Stimulated activated CD8-positive, alpha-beta memory T cell treated with anti-CD3 and anti-CD28 coated beads, Interleukin-7, amount 100 ng/mL, for 48 hours (primary cell): ENCODE measurements around the gene IL22.
"Not testable (repeated sequence)": the region's sequence is repeated elsewhere in the genome, so short reads cannot be mapped to it uniquely, and the experiment has no call there.

Experiments used
- DNase-seq, 2 donors: peaks; one replicate each; pipeline ENCODE4 v3.0.0-alpha.2; 2020; ENCODE audit warnings: low read depth in 1 of 2; ENCODE audit errors: extremely low read depth in 1 of 2

The IL22 gene

GRCh38 chr12:68231691-68232090, 21.7 kb downstream of the IL22 start:
- no peak for DNase-seq

GRCh38 chr12:68231229-68231628, 22.2 kb downstream of the IL22 start:
- no peak for DNase-seq

GRCh38 chr12:68229956-68230355, 23.4 kb downstream of the IL22 start:
- no peak for DNase-seq

DNA sequence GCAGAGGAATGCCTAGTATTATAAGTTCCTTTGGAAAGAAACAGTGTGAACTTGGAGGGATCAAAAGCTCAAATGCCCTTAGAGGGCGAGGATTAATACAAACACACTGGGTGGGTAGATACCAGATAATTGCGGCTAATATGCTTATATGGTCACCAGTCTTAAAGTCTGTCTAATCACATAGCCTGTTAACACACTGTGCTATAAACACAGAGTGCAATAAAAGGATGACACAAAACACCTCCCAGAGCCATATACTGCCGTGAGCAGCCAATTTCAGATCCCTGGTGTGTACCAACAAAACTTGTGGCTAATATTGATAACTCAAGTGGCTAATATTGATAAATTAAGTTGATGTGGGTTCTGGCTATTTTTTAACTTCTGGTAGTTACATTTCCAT, 26.0 kb downstream of the IL22 start:
- no peak for DNase-seq

DNA sequence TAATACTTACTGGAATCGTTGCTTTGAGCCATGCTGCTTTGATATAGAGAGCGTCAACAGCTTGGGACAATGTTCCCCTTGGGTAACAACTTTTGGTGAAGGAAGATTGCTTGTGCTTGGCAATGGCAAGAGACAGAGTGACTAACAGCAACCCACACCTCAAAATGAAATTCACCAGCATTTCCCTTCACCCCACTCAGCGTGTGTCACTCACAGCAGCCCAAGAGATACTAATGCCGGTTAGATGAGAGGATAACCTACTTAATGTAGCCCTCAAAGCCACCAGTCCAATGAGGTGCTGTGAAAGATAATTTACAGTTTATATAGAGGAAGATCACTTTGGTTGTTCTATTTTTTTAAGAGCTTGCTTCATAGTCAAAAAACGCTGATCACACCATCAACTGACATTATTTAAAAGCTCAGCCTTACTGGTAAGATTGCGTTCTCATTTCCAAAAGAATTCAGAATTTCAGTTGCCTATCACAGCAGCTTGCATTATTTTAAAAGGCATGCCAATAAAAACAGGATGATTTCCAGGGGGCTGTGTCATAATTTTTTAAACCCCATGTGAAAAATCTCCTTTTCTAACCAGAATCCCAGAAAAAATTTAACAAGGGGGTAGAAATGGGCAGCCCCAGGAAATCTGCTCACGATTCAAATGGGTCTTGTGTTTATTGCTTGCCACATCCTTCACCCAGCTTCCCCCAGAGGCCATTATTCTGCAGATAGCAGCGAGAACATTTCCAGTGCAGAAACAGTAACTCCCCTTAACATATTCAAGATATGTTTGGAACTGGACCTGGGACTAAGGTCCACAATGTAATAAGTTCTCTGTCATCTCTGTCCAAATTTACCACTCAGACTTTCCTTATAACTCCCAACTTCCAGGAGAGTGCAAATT, 27.6 kb downstream of the IL22 start, which contains the start of gene IL26:
Gene IL26 (minus strand): TSS at position 235 of the 901 bp plus-strand sequence. CDS start 54 bp downstream, at position 181.
- DNase-seq: no peak

DNA sequence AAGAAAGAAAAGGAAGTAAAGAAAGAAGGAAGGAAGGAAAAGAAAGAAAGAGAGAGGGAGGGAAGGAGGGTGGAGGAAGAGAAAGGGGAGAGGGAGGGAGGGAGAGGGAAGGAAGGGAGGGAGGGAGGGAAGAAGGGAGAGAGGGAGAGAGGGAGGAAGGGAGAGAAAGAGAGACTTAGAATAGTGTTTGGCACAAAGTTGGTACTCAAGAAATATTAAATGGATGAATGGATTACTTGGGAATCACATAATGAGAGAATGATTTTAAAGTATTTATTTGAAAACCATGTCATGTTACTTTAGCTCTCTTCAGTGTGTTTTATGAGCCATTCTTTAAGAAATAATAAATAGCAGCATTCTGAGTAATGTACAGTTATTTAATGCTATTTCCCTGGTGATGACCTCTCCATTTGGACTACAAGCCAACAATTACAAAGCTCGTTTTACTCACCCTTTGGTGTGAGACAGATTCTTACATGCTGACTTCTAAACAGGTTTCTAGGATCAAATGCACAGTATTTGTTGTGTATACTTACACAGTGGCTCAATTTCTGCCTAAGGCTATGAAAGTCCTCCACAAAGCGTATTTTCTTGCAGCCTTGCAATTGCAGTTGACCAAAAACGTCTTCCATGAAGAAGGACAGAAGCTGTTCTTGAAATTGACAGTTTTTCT, 28.7 kb downstream of the IL22 start:
- no peak for DNase-seq

DNA sequence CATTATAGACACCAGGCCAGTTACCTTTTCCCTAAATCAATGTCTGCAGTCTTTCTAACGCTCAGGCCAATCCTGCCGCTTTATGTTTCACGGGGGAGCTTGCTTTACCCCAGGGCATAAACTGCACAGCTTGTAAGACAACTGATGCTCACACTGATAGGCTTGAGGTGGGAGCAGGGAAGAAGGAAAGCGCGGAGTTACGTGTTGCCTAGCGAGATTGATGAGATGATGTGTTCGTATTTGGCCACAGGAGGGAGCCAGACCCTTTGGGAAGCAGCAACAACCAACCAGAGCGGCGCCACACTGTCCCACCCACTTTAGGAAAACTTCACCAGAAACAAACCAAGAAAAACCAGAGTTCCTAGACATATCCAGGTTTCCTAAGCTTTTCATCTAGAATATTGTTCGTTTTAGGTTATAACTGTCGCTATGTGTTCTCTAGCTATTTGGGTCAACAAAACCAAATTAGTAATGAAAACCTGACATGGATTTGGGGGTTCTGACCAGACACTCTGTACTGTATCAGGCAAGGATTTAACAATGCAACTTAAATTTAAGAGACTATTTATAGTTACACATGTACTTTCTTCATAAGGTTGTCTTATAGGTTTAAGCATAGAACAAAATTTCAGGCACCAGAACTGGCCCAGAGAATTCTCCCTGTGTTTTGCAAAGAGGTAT, 30.2 kb downstream of the IL22 start:
- peak; percentile 16 to 40 for DNase-seq

DNA sequence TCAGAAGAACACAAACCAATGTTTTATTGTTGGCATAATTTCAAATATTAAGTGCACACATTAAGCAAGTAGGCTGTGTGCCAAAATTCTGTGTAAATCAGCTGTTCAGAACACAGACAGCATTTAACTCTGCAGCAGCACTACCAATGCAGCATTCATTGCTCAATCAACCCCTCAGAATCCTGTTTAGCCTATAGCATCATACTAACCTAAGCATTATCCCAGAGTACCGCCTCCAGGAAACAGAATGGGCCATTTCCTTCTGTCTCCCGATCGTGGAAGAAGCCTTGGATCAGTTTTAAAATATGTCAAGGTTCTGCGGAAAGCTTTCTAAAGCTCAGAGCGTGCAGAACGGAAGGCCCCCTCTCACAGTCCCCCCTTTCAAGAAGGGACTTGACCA, 31.1 kb downstream of the IL22 start:
- DNase-seq: no peak

DNA sequence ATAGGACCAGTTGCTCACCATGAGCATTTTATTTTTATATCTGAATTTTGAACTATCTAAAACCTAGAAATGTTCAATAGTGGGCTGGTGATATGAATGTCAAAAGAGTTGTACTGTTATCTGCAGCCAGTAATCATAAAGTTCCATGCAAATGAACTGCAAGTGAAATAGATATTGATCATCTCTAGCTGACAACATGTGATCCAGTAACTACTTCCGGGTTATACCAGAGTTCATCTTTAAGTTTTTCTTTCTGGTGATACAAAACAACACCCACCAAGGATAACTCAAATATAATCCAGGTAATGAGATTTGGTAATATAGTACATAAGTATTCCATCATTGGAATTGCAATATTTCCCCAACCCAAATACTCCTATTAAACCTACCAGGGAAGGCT, 31.9 kb downstream of the IL22 start:
- no peak for DNase-seq

- no peak for DNase-seq
Observed at GRCh38 chr12:68210875-68211274, 42.5 kb downstream of the IL22 start.

- not testable (repeated sequence) for DNase-seq
Observed at GRCh38 chr12:68209048-68209728, 44.2 kb downstream of the IL22 start.

GRCh38 chr12:68207276-68207675, 46.1 kb downstream of the IL22 start:
- no peak for DNase-seq

- no peak for DNase-seq
Observed at GRCh38 chr12:68206446-68206845, 47.0 kb downstream of the IL22 start.

- no peak for DNase-seq
Observed at GRCh38 chr12:68203460-68203875, 49.9 kb downstream of the IL22 start.

- DNase-seq: no peak
Observed at GRCh38 chr12:68200854-68201253, 52.5 kb downstream of the IL22 start.

DNA sequence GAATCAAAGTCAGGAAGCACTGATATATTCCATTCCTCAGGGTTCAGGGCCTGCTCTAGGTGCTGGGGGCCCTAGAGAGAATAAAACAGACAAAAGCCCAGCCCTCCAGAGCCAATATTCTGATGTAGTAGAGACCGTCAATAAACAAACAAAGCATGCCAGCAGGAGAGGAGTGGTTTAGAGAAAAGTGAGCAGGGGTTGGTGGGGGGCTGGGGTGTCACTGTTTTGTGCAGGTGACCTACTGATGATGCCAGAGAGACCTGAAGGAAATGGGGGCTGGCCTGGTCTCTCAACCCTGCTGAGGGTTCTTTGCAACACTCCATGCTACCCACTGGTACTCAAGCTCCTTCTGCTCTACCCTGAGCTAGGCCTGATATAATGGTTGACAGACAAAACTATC, 54.3 kb downstream of the IL22 start:
- DNase-seq: no peak

GRCh38 chr12:68198507-68199086, 54.8 kb downstream of the IL22 start:
- no peak for DNase-seq
